ENCODE results near the gene ZNF101.
"Not testable (repeated sequence)": the region's sequence is repeated elsewhere in the genome, so short reads cannot be mapped to it uniquely, and the experiment has no call there.

ZNF101 gene

DNA sequence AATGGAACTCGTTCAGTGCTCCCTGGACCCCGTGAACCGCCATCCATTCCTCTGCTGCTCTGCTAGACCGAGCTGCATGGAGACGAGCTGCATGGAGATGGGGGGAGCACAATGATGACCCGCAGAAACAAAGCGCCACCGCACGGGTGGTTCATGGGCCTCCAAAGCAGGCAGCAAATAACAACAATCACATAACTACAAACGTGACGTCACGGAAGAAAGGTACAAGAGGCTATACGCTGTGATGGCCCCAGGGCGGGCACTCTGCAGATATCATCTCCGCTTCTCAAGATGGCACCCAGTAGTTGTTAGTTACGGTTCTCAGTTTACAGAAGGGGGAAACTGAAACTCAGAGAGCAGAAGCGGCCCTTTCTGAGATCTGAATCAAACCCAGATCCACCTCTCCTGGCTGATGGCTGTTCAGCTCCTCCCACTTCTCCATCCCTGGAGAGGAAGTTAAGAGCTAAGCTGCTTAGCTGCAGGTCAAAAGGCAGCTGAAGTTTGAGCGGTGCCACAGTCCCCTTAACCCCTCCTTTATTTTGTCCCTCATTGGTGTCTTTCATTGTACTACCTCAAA, 6.9 kb upstream of the ZNF101 start:
- DNase-seq, result peak; percentile 94

- DNase-seq, result peak; percentile 3
Measured at GRCh38 chr19:19662344-19662743, 6.3 kb upstream of the ZNF101 start.

- DNase-seq, result peak; percentile 68
Measured at GRCh38 chr19:19662871-19663255, 5.8 kb upstream of the ZNF101 start.

GRCh38 chr19:19663256-19664120, 5.2 kb upstream of the ZNF101 start, which contains the start of gene ATP13A1:
Gene ATP13A1 (minus strand): TSS chr19:19663676. CDS start chr19:19663666, 10 bp downstream.
- peak; percentile 98 for DNase-seq

GRCh38 chr19:19665420-19665948, 3.2 kb upstream of the ZNF101 start:
- DNase-seq, result not testable (repeated sequence)

GRCh38 chr19:19670070-19670551, 1.5 kb downstream of the ZNF101 start:
- no peak for DNase-seq

GRCh38 chr19:19672816-19673215, 4.2 kb downstream of the ZNF101 start:
- no peak for DNase-seq

- no peak for DNase-seq
Measured at GRCh38 chr19:19674315-19674714, 5.7 kb downstream of the ZNF101 start.

DNA sequence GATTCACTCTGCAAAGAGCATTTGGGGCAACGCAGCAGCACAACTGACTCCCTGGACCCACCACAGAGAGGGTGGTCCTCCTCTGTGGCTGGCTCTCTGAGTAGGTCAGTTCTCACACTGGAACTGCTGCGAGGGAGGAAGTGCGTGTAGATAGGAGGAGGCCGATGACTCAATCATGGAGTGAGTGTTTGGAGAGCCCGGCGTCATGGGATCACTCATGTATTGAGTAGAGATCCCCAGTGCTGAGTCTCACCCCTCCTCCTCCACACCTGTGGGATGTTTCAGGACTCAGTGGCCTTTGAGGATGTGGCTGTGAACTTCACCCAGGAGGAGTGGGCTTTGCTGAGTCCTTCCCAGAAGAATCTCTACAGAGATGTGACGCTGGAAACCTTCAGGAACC, 8.9 kb downstream of the ZNF101 start:
- no peak for DNase-seq

GRCh38 chr19:19679176-19680073, 10.8 kb downstream of the ZNF101 start:
- DNase-seq, result no peak

DNA sequence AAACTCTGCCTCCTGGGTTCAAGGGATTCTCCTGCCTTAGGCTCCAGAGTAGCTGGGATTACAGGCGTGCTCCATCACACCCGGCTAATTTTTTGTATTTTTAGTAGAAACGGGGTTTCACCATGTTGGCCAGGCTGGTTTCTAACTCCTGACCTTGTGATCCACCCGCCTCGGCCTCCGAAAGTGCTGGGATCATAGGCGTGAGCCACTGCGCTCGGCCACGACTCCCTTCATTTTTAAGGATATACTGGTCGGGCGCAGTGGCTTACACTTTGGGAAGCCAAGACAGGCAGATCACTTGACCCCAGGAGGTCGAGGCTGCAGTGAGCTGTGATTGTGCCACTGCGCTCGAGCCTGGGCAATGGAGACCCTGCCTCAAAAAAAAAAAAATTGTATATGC, 17.5 kb downstream of the ZNF101 start:
- not testable (repeated sequence) for DNase-seq

DNA sequence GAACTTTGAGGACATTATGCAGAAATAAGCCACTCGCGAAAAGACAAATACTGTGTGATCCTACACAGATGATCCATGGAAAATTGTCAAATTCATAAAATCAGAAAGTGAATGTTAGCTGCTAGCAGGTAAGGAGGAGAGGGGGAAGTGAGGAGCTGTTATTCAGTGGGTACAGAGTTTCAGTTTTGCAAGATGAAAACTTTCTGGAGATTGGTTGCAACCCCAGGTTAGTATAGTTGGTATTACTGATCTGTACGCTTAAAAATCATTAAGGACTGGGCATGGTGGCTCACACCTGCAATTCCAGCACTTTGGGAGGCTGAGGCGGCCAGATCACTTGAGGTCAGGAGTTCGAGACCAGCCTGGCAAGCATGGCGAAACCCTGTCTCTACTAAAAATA, 17.9 kb downstream of the ZNF101 start:
- DNase-seq, result no peak

DNA sequence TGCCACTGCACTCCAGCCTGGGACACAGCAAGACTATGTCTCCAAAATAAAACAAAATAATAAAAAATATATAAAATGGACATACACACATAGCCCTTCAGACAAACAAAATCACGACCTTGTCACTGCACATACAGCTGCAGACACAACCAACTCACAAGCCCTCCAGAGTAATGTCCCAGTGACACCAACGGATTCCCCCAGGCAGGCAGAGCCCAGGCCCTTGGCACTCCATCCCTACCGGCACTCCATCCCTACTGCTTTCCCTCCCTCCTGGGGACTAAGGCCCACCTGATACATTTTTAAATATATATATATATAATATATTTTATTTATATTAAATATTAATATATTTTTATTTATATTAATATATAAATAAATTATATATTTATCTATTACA, 18.5 kb downstream of the ZNF101 start:
- DNase-seq, result no peak

- not testable (repeated sequence) for DNase-seq
Measured at GRCh38 chr19:19689023-19689422, 20.4 kb downstream of the ZNF101 start.

- DNase-seq, result no peak
Measured at GRCh38 chr19:19691683-19692082, 23.0 kb downstream of the ZNF101 start.

DNA sequence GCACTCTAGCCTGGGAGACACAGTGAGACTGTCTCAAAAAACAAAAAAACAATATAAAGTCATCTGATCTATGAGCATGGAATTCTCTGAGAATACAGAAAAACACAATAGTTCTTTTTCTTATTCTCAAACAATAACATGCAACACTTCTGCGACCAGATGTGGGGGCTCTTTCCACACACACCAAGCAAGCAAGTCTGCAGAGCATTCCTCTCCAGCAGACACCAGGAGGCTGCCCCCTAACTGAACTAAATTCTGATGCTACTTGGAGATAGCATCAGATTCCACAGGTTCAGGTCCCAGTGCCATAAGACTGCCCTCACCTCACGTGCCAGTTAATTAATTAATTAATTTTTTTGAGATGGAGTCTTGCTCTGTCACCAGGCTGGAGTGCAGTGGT, 27.7 kb downstream of the ZNF101 start:
- no peak for DNase-seq

- no peak for DNase-seq
Measured at GRCh38 chr19:19697589-19697988, 28.9 kb downstream of the ZNF101 start.

- DNase-seq, result not testable (repeated sequence)
Measured at GRCh38 chr19:19700493-19700892, 31.9 kb downstream of the ZNF101 start.

- DNase-seq, result no peak
Measured at GRCh38 chr19:19704836-19705235, 36.2 kb downstream of the ZNF101 start.

- no peak for DNase-seq
Measured at GRCh38 chr19:19710506-19710905, 41.9 kb downstream of the ZNF101 start.

GRCh38 chr19:19711306-19711933, 42.8 kb downstream of the ZNF101 start:
- no peak for DNase-seq

Measured in suppressor macrophage treated with lipopolysaccharide for 4 hours (primary cell).